ENCODE data around the gene NPAT. TPM values are rescaled to one million over a fixed set of nuclear protein-coding genes. Genes with fewer than 3 reads are reported as not detected.
"Not testable (repeated sequence)": the region's sequence is repeated elsewhere in the genome, so short reads cannot be mapped to it uniquely, and the experiment has no call there.

Gene NPAT
- total RNA-seq, 4 donors from 2014 or later = 9.5 to 14.9 (median 12.4) TPM

GRCh38 chr11:108170184-108170583 lies 52.3 kb downstream of the NPAT start:
- H3K4me3 ChIP-seq = no peak overlapping the region
- TF ChIP-seq CTCF (IDR thresholded peaks at IDR 0.05) = no peak
- TF ChIP-seq EP300 (IDR thresholded peaks at IDR 0.05) = no peak
- TF ChIP-seq POLR2A (IDR thresholded peaks at IDR 0.05) = no peak
- TF ChIP-seq POLR2AphosphoS5 (IDR thresholded peaks at IDR 0.05) = no peak
- H3K36me3 ChIP-seq = peaks cover 0 to 92% of the 10 kb centered on the region in 2 donors
- no peak overlapping the region for H3K27ac ChIP-seq
- no peaks in the 10 kb centered on the region for H3K9me3 ChIP-seq
- ATAC-seq = no peak
- 74 to 83% methylated on average over 2 of the region's 2 CpGs for WGBS, 2 donors (ENCODE audit: low coverage in 1 of 2)
- no peaks in the 10 kb centered on the region for H3K27me3 ChIP-seq
- no peaks in the 10 kb centered on the region for H3K4me1 ChIP-seq

DNA sequence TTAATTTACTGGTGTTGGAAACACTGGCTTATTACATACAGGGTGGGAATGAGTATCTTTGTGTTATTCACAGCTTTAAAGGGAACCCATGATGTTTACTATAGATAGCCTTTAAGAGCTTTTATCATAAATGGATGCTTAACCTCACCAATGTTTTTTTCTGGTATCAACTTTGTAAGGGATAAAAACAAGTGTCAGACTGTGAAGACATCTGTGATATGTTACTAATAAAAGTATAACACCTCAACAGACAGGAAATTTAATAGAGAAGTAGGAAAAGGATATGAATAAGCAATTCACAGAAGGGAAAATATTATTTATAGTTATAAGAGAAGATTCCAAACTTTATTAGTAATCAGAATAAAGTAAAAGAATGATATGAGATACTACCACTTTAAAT lies 54.8 kb downstream of the NPAT start:
- ATAC-seq = no peak
- no peak for TF ChIP-seq EP300 (IDR thresholded peaks at IDR 0.05)
- TF ChIP-seq CTCF (IDR thresholded peaks at IDR 0.05) = no peak
- TF ChIP-seq POLR2AphosphoS5 (IDR thresholded peaks at IDR 0.05) = no peak
- no peak for TF ChIP-seq POLR2A (IDR thresholded peaks at IDR 0.05)
- Histone ChIP-seq H3K27me3 (no peaks in the 10 kb centered on the region), H3K4me1 (no peaks in the 10 kb centered on the region), H3K9me3 (no peaks in the 10 kb centered on the region), H3K4me3 (no peak overlapping the region), H3K27ac (no peak overlapping the region), H3K36me3 (peaks cover 0 to 92% of the 10 kb centered on the region in 2 donors)

- not testable (repeated sequence) for H3K27ac ChIP-seq, H3K4me3 ChIP-seq, H3K4me1 ChIP-seq, H3K9me3 ChIP-seq, ATAC-seq, H3K27me3 ChIP-seq
- H3K36me3 ChIP-seq = peaks cover 5 to 97% of the 10 kb centered on the region in 2 donors
- WGBS, 2 donors (ENCODE audit: low coverage in 1 of 2) = 83% methylated on average over 4 to 6 of the region's 6 CpGs
Observed at GRCh38 chr11:108162878-108163277, 59.6 kb downstream of the NPAT start.

DNA sequence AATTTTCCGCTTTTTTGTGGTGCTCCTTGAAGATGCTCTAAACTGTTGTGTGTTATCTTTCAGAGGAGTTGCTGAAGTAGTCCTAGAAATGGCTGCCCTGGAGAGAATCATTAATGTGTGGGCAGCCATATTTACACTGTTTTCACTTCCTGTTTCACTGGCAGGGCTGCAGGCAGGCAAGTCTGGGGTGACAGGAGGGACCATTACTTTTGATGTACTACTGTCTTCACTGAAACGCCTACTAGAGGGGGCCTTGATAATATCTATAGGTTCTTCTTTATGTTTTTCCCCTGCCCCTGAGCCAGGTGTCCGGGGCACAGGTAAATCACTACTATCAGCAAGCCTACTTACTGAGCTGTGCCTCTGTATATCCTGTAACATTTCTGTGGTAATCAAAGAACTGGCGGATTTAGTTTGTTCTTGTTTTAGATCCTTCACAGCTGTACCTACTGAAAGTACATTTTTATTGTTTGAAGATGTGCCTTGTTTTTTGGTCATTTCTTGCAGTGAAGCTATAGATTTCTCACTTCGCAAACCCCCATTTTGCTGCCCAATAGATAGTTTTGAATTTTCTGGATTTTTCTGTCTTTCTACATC lies 61.4 kb downstream of the NPAT start:
- no peaks in the 10 kb centered on the region for H3K27me3 ChIP-seq
- 84 to 100% methylated on average over 1 to 5 of the region's 5 CpGs for WGBS, 2 donors (ENCODE audit: low coverage in 1 of 2)
- no peaks in the 10 kb centered on the region for H3K4me1 ChIP-seq
- TF ChIP-seq POLR2A (IDR thresholded peaks at IDR 0.05) (no peak), POLR2AphosphoS5 (IDR thresholded peaks at IDR 0.05) (no peak), CTCF (IDR thresholded peaks at IDR 0.05) (no peak), EP300 (IDR thresholded peaks at IDR 0.05) (no peak)
- no peak overlapping the region for H3K4me3 ChIP-seq
- peaks cover 5 to 88% of the 10 kb centered on the region in 2 donors for H3K36me3 ChIP-seq
- H3K9me3 ChIP-seq = no peaks in the 10 kb centered on the region
- no peak for ATAC-seq
- no peak overlapping the region for H3K27ac ChIP-seq

- TF ChIP-seq POLR2A (IDR thresholded peaks at IDR 0.05) = no peak
- no peak for TF ChIP-seq EP300 (IDR thresholded peaks at IDR 0.05)
- no peak for TF ChIP-seq CTCF (IDR thresholded peaks at IDR 0.05)
- no peak for TF ChIP-seq POLR2AphosphoS5 (IDR thresholded peaks at IDR 0.05)
- WGBS, 2 donors (ENCODE audit: low coverage in 1 of 2) = 38 to 72% methylated on average over 2 of the region's 2 CpGs
- no peak for ATAC-seq
Observed at GRCh38 chr11:108154591-108154990, 67.8 kb downstream of the NPAT start.

More at GRCh38 chr11:108154591-108154990, 67.8 kb downstream of the NPAT start:
- Histone ChIP-seq H3K36me3 (peaks cover 11 to 77% of the 10 kb centered on the region in 2 donors), H3K27me3 (no peaks in the 10 kb centered on the region), H3K27ac (no peak overlapping the region), H3K4me1 (no peaks in the 10 kb centered on the region), H3K9me3 (no peaks in the 10 kb centered on the region), H3K4me3 (no peak overlapping the region)

Data from gastroesophageal sphincter (tissue), 4 donors.